Midbrain (tissue), 1 donor: ENCODE measurements around the gene KCP.

Source experiments
- DNase-seq: peaks from one replicate; lab custom pipeline; 2025; lab: John Stamatoyannopoulos, UW

The KCP gene

GRCh38 chr7:128874140-128875031 lies 36.1 kb downstream of the KCP start:
- no peak for DNase-seq

DNA sequence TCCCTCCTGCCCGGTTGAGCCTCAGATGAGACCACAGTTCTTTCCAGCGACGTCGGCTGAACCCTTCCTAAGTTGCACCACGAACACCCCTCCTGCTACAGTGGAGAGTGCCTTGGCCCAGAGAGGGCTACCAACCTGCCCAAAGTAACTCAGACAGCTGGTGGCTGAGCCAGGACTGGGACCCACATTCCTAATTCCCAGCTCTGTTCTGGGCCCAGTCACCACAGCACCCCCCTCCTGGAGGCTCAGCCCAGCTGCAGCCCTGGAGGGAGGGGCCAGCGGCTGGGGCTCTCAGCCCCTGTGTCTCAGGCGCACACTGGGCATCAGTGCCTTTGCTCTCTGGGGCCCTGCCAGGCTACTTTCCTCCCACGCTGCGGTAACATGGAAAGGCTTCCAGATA lies 37.3 kb downstream of the KCP start:
- no peak for DNase-seq

DNA sequence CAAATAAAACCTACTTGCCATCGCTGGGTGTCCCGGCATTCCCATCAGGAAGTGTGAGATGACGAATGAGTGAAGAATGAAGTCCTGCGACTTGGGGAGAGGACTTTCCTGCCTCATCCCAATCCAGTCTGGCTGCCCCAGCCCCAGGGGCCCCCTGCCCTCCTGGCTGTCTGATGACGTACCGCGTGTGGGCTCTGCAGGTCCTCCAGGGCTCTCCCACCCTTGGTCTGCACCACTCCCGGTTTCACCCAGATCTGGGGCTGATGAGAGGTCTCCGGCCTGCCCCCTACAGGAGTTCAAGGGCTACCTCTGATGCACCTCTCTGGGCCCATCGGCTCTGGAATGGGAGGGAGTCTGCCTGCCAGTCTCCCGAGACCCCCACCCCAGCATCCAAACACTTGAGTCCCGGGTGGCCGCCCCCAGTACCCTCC lies 38.1 kb downstream of the KCP start:
- no peak for DNase-seq

- no peak for DNase-seq
Measured at GRCh38 chr7:128871050-128871449, 39.5 kb downstream of the KCP start.

DNA sequence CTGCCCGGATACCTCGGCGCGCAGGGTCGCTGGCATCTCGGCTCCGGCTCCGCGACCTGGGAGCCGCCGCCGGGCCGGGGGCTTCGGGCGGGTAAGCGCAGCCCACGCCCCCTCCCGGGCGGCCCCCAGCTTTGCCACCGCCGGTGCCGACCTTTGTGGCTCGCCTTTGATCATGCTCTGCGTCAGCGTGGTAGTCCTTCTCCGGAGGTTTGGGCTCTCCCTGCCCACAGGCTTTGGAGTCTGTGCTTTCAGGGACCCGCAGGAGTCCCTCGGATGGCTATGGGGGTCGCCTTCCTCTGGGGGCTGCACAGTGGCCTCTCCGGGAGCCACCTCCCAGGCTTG lies 40.6 kb downstream of the KCP start:
- no peak for DNase-seq

DNA sequence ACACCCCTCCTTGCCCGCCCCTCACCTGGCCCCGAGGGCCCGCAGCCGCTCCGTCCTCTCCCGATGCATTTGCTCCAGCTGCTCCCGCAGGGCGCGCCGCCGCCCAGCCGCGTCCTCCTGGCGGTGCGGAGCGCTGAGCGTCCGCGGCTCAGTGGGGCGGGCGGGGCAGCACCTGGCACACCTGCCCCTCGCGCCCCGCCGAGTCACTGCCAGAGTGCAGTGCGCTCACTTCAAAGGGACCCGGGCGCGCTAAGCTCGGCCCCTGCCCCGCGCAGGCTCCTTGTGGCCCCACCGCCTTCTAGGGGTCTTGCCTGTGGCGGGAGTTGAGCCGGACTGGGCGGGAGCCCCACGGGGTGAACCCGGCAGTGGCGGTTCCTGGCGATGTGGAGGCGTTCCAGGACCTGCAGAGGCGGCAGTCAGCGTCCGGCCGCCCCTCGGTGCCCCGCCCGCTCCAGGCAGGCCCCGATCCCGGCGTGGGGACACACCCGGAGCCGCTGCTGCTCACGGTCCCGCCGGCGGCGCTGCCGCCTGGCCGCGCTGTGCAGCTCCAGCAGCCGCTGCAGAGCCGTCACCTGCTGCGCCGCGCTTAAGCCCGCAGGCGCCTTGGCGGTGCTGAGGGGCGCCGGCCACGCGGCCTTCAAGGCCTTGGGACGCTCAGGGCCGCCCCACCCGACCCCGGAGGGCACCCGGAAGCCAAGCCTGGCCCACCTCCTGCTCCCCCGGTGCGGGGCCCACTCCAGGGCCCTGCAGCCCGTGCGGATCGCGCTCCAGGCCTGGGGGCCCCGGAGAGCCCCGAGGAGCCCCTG lies 41.2 kb downstream of the KCP start:
- DNase-seq: peak; percentile 34

DNA sequence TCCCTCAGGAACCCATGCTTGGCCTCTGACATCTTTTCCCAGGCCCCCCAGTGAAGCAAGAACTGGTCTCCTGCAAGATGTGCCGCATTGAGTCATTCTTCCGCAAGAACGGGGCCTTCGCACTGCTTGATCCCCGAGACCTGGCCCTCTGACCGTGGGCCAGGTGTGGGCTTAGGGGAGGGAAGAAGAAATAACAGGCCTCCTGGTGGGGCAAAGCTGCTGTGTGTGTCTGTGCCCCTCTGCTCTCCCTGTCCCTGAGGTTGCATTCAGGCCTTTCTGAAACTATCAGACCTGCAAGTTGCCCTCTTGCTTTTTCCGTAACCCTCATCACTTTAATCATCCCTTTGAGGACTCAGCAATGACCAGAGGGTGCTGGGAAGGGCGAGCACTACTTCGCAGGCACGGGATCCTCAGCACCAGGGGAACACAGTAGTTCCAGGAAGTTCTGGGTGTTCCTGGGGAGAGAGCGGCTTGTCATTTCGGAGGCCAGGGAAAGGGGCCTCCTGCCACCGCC lies 41.8 kb downstream of the KCP start:
- DNase-seq: no peak

GRCh38 chr7:128867842-128868623 lies 42.5 kb downstream of the KCP start:
- no peak for DNase-seq

DNA sequence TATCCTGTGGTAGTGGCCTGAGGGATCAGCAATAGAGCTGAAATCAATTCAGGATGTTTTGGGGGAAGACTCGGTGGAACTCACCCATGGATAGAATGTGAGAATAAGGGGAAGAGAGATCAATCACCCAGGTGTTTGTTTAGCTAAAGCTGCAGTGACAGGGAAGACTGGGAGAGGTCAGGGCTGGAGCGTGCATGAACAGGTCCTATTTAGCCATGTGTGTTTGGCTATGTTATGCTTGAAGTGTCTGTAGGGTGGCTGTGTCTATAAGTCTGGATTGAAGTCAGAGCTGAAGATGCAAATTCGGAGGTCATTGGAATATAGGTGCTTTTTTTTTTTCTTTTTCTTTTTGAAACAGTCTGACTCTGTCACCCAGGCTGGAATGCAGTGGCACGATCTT lies 43.3 kb downstream of the KCP start:
- DNase-seq: no peak

DNA sequence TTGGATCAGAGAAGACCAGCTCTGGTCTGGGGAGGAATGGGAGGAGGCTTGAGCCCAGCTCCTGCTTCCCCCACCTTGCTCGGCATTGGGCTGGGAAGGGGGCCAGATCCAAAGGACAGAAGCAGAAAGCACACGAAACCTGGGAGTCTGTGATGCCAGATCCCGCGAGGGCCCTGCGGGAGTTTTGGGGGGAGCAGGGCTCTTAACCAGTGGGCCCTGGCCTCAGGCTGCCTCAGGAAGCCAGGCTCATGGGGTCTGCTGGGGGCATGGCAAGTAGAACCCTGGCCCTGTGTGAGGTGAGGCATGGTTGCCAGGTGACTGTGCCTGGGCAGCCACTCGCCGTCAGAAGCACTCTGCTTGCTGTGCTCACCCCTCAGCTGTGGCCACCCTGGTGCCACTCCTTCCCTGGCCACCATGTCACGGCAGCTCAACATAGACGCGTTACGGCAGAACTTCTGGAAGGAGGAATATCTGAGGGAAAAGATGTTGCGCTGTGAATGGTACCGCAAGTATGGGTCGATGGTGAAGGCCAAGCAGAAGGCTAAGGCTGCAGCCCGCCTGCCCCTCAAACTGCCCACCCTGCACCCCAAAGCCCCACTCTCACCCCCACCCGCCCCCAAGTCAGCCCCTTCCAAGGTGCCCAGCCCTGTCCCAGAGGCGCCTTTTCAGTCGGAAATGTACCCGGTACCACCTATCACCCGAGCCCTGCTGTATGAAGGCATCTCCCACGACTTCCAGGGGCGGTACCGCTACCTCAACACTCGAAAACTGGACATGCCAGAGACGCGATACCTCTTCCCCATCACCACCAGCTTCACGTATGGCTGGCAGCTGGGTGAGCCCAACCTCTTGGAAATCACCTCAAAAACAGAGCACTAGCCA lies 44.3 kb downstream of the KCP start:
- no peak for DNase-seq

- DNase-seq: no peak
Measured at GRCh38 chr7:128865303-128865702, 45.2 kb downstream of the KCP start.

- DNase-seq: no peak
Measured at GRCh38 chr7:128863433-128863989, 47.0 kb downstream of the KCP start.

GRCh38 chr7:128862571-128863432 lies 47.7 kb downstream of the KCP start, which contains the start of gene ATP6V1F:
TSS of gene ATP6V1F (plus strand) at chr7:128862856. CDS start at chr7:128862905, 49 bp downstream.
- peak; percentile 97 for DNase-seq

- DNase-seq: no peak
Measured at GRCh38 chr7:128861957-128862570, 48.4 kb downstream of the KCP start.

GRCh38 chr7:128860158-128861073 lies 50.1 kb downstream of the KCP start:
- no peak for DNase-seq

- DNase-seq: no peak
Measured at GRCh38 chr7:128859232-128860157, 51.0 kb downstream of the KCP start.
